Keratinocyte (primary cell): ENCODE measurements around the gene OR10K1. TPM values are rescaled to one million over a fixed set of nuclear protein-coding genes. Genes with fewer than 3 reads are reported as not detected.

Source experiments
- DNase-seq: peaks from one replicate; pipeline ENCODE4 v3.0.0-alpha.2; 2011; ENCODE audit warnings: low read depth, missing footprints, low spot score
- FAIRE-seq: peaks from 2 replicates; lab custom pipeline; 2011; peaks lifted over from hg19 to GRCh38; lab: Jason Lieb, UNC
- H2AFZ ChIP-seq: 2 replicates; pipeline ENCODE4 v1.6.0; 2012; ENCODE audit warnings: low read length, control low read depth, inconsistent platforms; ENCODE audit not compliant: control insufficient read depth
- H3K27ac ChIP-seq: 2 replicates; pipeline ENCODE4 v1.5.1; 2011; ENCODE audit warnings: low read length; ENCODE audit not compliant: control insufficient read depth, insufficient read depth
- H3K27me3 ChIP-seq: 3 replicates; pipeline ENCODE4 v1.6.0; 2011; ENCODE audit warnings: low read length; ENCODE audit not compliant: control insufficient read depth, insufficient read depth; ENCODE audit errors: extremely low read depth
- H3K36me3 ChIP-seq, 2 experiments: 2 replicates in 1 of 2; 3 replicates in 1 of 2; pipeline ENCODE4 v1.5.1; 2011; ENCODE audit warnings: low read length in 2 of 2, mild to moderate bottlenecking in 1 of 2; ENCODE audit not compliant: control insufficient read depth in 2 of 2, insufficient read depth in 2 of 2; ENCODE audit errors: extremely low read depth in 1 of 2
- H3K4me1 ChIP-seq: 3 replicates; pipeline ENCODE4 v1.5.1; 2011; ENCODE audit warnings: low read length; ENCODE audit not compliant: control insufficient read depth, insufficient read depth; ENCODE audit errors: extremely low read depth
- H3K4me2 ChIP-seq: 3 replicates; pipeline ENCODE4 v1.6.0; 2011; ENCODE audit warnings: low read depth, low read length; ENCODE audit not compliant: control insufficient read depth, insufficient read depth; ENCODE audit errors: extremely low read depth
- H3K4me3 ChIP-seq, 3 experiments: fragments of 200-600 bp in 1 of 3; sonication (generic) in 1 of 3; 2 replicates in 2 of 3; 3 replicates in 1 of 3; pipeline ENCODE4 v1.5.1; 2011 to 2016; ENCODE audit warnings: low read length in 3 of 3, mild to moderate bottlenecking in 3 of 3, control low read depth in 2 of 3, inconsistent platforms in 1 of 3, low read depth in 1 of 3, mixed read lengths in 1 of 3, mixed run types in 1 of 3, moderate library complexity in 1 of 3; ENCODE audit not compliant: control insufficient read depth in 2 of 3, insufficient read depth in 2 of 3; ENCODE audit errors: extremely low read depth in 1 of 3
- H3K79me2 ChIP-seq: 2 replicates; pipeline ENCODE4 v1.6.0; 2012; ENCODE audit warnings: low read length; ENCODE audit not compliant: control insufficient read depth, insufficient read depth
- H3K9ac ChIP-seq: 3 replicates; pipeline ENCODE4 v1.6.0; 2011; ENCODE audit warnings: low read length; ENCODE audit not compliant: control insufficient read depth, insufficient read depth; ENCODE audit errors: extremely low read depth
- H3K9me1 ChIP-seq: 3 replicates; pipeline ENCODE4 v1.6.0; 2011; ENCODE audit warnings: low read length; ENCODE audit not compliant: control insufficient read depth, insufficient read depth; ENCODE audit errors: extremely low read depth
- H3K9me3 ChIP-seq: 2 replicates; pipeline ENCODE4 v1.5.1; 2012; ENCODE audit warnings: low read depth, low read length; ENCODE audit not compliant: control insufficient read depth
- H4K20me1 ChIP-seq: 3 replicates; pipeline ENCODE4 v1.6.0; 2011; ENCODE audit warnings: low read length; ENCODE audit not compliant: control insufficient read depth, insufficient read depth; ENCODE audit errors: extremely low read depth
- EZH2 ChIP-seq: IDR thresholded peaks from one replicate; pipeline ENCODE4 v1.6.1; 2012; ENCODE audit warnings: inconsistent platforms, mild to moderate bottlenecking, low read length, moderate library complexity
- dilution Hi-C: fragments of 300-500 bp; cut with MboI; formaldehyde crosslinking; loops from one replicate; pipeline ENCODE4 v1.7.0; 2020; ENCODE audit warnings: low sequenced_read_pairs; ENCODE audit not compliant: extremely low pct_ligation_motif_present
- polyA plus RNA-seq, 5 experiments: library from polyadenylated mRNA; depleted of rRNA in 3 of 5; stranded (reverse) in 3 of 5; stranded (forward) in 1 of 5; unstranded in 1 of 5; fragments of >200 nt; gene quantifications; 1 replicate in 1 of 5; 2 replicates in 3 of 5; 3 replicates in 1 of 5; pipeline versions ENCODE4 v1.2.1 to v1.2.3, GENCODE V29; 2011 to 2012; ENCODE audit warnings: missing spikeins in 2 of 5, low read depth in 1 of 5, low replicate concordance in 1 of 5
- TF ChIP-seq, protein P1 (sequence below), 3 experiments: IDR thresholded peaks in 1 of 3; conservative IDR thresholded peaks in 1 of 3; optimal IDR thresholded peaks in 1 of 3; 2 replicates in 2 of 3; 3 replicates in 1 of 3; pipeline versions ENCODE3 to v1.5.1; 2011; ENCODE audit warnings: low read length in 3 of 3, mild to moderate bottlenecking in 3 of 3, moderate library complexity in 2 of 3, control low read depth in 1 of 3, inconsistent platforms in 1 of 3; ENCODE audit not compliant: insufficient read depth in 2 of 3; ENCODE audit errors: extremely low read depth in 1 of 3

The OR10K1 gene
- polyA plus RNA-seq, 1 donor (not counting 4 experiments of a cell fraction or from before 2014, with no cell fraction given), result not detected

DNA sequence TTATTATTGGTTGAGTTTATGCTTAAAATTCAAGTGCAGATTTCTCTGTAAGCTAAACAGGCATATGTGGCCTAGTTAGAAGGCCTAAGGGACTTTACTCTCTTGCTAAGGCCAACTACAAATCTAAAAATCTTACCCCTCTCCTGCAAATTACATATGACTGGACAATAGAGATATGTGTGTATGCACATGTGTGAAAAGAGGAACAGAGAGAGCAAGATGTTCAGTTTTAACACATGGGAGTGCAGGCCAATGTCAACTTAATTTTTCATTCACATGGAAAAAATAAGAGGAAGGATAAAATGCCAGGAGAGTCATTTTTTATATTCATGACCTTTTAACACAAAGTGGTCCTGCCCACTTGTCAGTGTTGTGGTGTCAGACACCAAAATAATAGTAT is 44.0 kb upstream of the OR10K1 start:
- H4K20me1 ChIP-seq, result no peaks in the 10 kb centered on the region
- H3K27ac ChIP-seq, result no peak overlapping the region
- H3K27me3 ChIP-seq, result no peaks in the 10 kb centered on the region
- FAIRE-seq (no peak), DNase-seq (no peak)
- H3K9me3 ChIP-seq, result no peaks in the 10 kb centered on the region
- dilution Hi-C loops, result no loop called here
- no peaks in the 10 kb centered on the region for H3K79me2 ChIP-seq
- no peak overlapping the region for H2AFZ ChIP-seq
- no peaks in the 10 kb centered on the region for H3K36me3 ChIP-seq
- H3K4me1 ChIP-seq, result no peaks in the 10 kb centered on the region
- no peak overlapping the region for H3K4me3 ChIP-seq
- TF ChIP-seq, protein P1, sequence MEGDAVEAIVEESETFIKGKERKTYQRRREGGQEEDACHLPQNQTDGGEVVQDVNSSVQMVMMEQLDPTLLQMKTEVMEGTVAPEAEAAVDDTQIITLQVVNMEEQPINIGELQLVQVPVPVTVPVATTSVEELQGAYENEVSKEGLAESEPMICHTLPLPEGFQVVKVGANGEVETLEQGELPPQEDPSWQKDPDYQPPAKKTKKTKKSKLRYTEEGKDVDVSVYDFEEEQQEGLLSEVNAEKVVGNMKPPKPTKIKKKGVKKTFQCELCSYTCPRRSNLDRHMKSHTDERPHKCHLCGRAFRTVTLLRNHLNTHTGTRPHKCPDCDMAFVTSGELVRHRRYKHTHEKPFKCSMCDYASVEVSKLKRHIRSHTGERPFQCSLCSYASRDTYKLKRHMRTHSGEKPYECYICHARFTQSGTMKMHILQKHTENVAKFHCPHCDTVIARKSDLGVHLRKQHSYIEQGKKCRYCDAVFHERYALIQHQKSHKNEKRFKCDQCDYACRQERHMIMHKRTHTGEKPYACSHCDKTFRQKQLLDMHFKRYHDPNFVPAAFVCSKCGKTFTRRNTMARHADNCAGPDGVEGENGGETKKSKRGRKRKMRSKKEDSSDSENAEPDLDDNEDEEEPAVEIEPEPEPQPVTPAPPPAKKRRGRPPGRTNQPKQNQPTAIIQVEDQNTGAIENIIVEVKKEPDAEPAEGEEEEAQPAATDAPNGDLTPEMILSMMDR (optimal IDR thresholded peaks at IDR 0.05 in 1 of 3, IDR thresholded peaks at IDR 0.05 in 1 of 3, conservative IDR thresholded peaks at IDR 0.05 in 1 of 3; ENCODE audit: extremely low read depth in 1 of 3, insufficient read depth in 2 of 3, low read length in 3 of 3), result no peak
- no peak for TF ChIP-seq EZH2
- no peaks in the 10 kb centered on the region for H3K9me1 ChIP-seq
- no peak overlapping the region for H3K9ac ChIP-seq
- no peak overlapping the region for H3K4me2 ChIP-seq

DNA sequence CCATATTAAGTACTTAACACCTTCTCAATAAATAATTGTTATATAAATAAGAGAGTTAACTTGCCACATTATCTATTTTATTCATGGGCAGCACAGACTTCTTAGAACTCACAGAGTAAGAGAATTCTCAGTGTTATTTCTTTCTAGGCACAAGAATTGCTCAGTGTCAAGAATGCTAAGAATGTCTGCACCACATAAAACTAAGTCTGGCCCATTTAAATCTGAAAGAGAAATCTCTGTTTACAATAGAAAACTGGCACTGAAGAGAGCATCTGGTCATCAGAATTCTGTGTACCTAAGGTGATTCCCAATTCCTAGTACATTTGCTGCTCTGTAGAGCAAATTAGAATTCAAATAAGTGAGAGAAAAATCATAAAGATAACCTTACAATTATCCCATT is 39.4 kb upstream of the OR10K1 start:
- H3K4me1 ChIP-seq, result no peaks in the 10 kb centered on the region
- no peak overlapping the region for H3K4me3 ChIP-seq
- no peaks in the 10 kb centered on the region for H3K79me2 ChIP-seq
- H4K20me1 ChIP-seq, result no peaks in the 10 kb centered on the region
- H3K27ac ChIP-seq, result no peak overlapping the region
- FAIRE-seq (no peak), DNase-seq (no peak)
- H3K9ac ChIP-seq, result no peak overlapping the region
- H3K4me2 ChIP-seq, result no peak overlapping the region
- H3K27me3 ChIP-seq, result no peaks in the 10 kb centered on the region
- H3K36me3 ChIP-seq, result no peaks in the 10 kb centered on the region
- H2AFZ ChIP-seq, result no peak overlapping the region
- no peaks in the 10 kb centered on the region for H3K9me3 ChIP-seq
- TF ChIP-seq EZH2, result no peak
- TF ChIP-seq, protein P1 (optimal IDR thresholded peaks at IDR 0.05 in 1 of 3, IDR thresholded peaks at IDR 0.05 in 1 of 3, conservative IDR thresholded peaks at IDR 0.05 in 1 of 3; ENCODE audit: extremely low read depth in 1 of 3, insufficient read depth in 2 of 3, low read length in 3 of 3), result no peak
- no peaks in the 10 kb centered on the region for H3K9me1 ChIP-seq
- dilution Hi-C loops, result no loop called here
